CD4-positive, alpha-beta memory T cell (primary cell): ENCODE results near the gene AOPEP. TPM values are rescaled to one million over a fixed set of nuclear protein-coding genes. Genes with fewer than 3 reads are reported as not detected.

Experiments used
- CTCF ChIA-PET: fragments of 350-600 bp; sonication (Branson Sonifier 250); formaldehyde crosslinking; loops from one replicate; lab custom pipeline; 2021; ENCODE audit warnings: inconsistent platforms; ENCODE audit not compliant: partially characterized antibody; lab: Charles Lee
- POLR2A ChIA-PET: fragments of 350-600 bp; sonication (Branson Sonifier 250); formaldehyde crosslinking; loops from one replicate; lab custom pipeline; 2021; ENCODE audit not compliant: partially characterized antibody; lab: Charles Lee
- DNase-seq, 5 donors: peaks; one replicate each; pipeline versions ENCODE4 v3.0.0 to v3.0.0-alpha.2; 2020 to 2022; ENCODE audit warnings: mixed read lengths in 1 of 5
- H3K27ac ChIP-seq: one replicate; pipeline ENCODE4 v1.7.0; 2013; ENCODE audit warnings: low read depth, low read length
- H3K27me3 ChIP-seq: 2 replicates; pipeline ENCODE4 v1.7.0; 2013; ENCODE audit warnings: mild to moderate bottlenecking, low read length, moderate library complexity; ENCODE audit not compliant: insufficient read depth
- H3K36me3 ChIP-seq: 2 replicates; pipeline ENCODE4 v1.7.0; 2013; ENCODE audit warnings: mild to moderate bottlenecking, low read length, moderate library complexity; ENCODE audit not compliant: insufficient read depth
- H3K4me1 ChIP-seq: 2 replicates; pipeline ENCODE4 v1.7.0; 2013; ENCODE audit warnings: mild to moderate bottlenecking, low read length, moderate library complexity; ENCODE audit not compliant: insufficient read depth
- H3K4me3 ChIP-seq, 2 donors: one replicate each; pipeline ENCODE4 v1.7.0; 2013; ENCODE audit warnings: low read length in 2 of 2, mild to moderate bottlenecking in 1 of 2
- H3K9me3 ChIP-seq, 2 donors: one replicate each; pipeline ENCODE4 v1.7.0; 2013; ENCODE audit warnings: low read length in 2 of 2, control low read depth in 1 of 2; ENCODE audit not compliant: control insufficient read depth in 1 of 2
- H3K27ac Mint-ChIP-seq, 7 donors: one replicate each; pipeline ENCODE4 v1.8.0; 2020 to 2021; ENCODE audit warnings: mixed read lengths in 7 of 7, mild to moderate bottlenecking in 6 of 7, inconsistent platforms in 3 of 7, moderate library complexity in 3 of 7
- H3K27me3 Mint-ChIP-seq, 2 donors: one replicate each; pipeline ENCODE4 v1.8.0; 2020 to 2021; ENCODE audit warnings: mixed read lengths in 2 of 2
- H3K36me3 Mint-ChIP-seq, 2 donors: one replicate each; pipeline ENCODE4 v1.8.0; 2020 to 2021; ENCODE audit warnings: mixed read lengths in 2 of 2, inconsistent platforms in 1 of 2, mild to moderate bottlenecking in 1 of 2
- H3K4me1 Mint-ChIP-seq, 4 donors: one replicate each; pipeline ENCODE4 v1.8.0; 2020 to 2021; ENCODE audit warnings: mixed read lengths in 4 of 4, mild to moderate bottlenecking in 1 of 4
- H3K4me3 Mint-ChIP-seq, 8 donors: one replicate each; pipeline ENCODE4 v1.8.0; 2020 to 2021; ENCODE audit warnings: mixed read lengths in 8 of 8, mild to moderate bottlenecking in 7 of 8, moderate library complexity in 6 of 8, inconsistent platforms in 3 of 8
- H3K9me3 Mint-ChIP-seq, 8 donors: one replicate each; pipeline ENCODE4 v1.8.0; 2020 to 2021; ENCODE audit warnings: mixed read lengths in 8 of 8, mild to moderate bottlenecking in 5 of 8, inconsistent platforms in 3 of 8, moderate library complexity in 1 of 8
- intact Hi-C: fragments of 100-400 bp; cut with micrococcal nuclease; formaldehyde crosslinking; loops from one replicate; pipeline ENCODE4 v1.15.1; 2023
- polyA plus RNA-seq, 2 donors: library from polyadenylated mRNA; unstranded; fragments of 300-500 nt; fragmentation: Illumina TruSeq; gene quantifications; one replicate each; pipeline ENCODE4 v1.2.3, GENCODE V29; 2021
- total RNA-seq, 2 experiments: library from RNA; stranded (reverse); gene quantifications; one replicate each; pipeline ENCODE4 v1.2.3, GENCODE V29; 2021

AOPEP gene
- total and polyA plus RNA-seq, 4 experiments from 2014 or later: 3.1 to 11.7 (median 7.6) TPM

DNA sequence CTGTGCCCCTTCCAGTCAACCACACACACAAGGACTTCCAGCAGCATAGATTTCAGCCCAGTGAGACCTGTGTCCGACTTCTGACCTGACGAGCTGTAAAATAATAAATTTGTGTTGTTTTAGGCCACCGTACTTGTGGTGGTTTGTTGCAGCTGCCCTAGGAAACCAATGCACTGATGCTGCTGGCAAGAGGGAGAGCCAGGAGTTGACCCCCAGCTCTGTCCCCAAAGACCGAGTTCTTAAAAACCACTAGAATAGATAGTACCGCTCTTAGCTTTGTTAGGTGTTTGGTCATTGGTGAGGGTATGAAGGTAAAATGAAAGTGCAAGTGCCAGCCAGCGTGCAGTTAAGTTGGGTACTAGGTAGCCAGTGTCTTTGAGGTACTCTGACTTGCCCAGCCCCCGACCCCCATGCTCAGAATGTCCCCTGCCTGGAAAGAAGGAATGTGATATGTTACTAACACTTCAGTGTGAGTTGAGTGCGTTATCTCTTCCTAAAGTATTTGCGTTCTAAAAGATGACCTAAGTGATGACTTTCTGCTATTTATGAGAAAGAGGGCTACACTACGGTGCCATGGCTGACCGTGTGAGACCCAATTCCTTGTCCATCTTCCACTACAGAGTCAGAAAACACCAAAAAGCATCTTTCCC lies 185.6 kb downstream of the AOPEP start:
- ChIA-PET CTCF (interaction anchor here (1.5 kb wide), 1 partner anchor 89 kb away, joined by 3 read pairs; no protein-coding TSS in a partner anchor), POLR2A (no interaction called here)
- H3K36me3 Mint-ChIP-seq: peaks cover 0 to 3% of the 10 kb centered on the region in 2 donors
- H3K27me3 Mint-ChIP-seq: no peaks in the 10 kb centered on the region
- no peaks in the 10 kb centered on the region for H3K9me3 ChIP-seq
- H3K27me3 ChIP-seq: no peaks in the 10 kb centered on the region
- no peak for DNase-seq
- no peak overlapping the region for H3K4me3 ChIP-seq
- H3K36me3 ChIP-seq: no peaks in the 10 kb centered on the region
- no peak overlapping the region for H3K4me3 Mint-ChIP-seq
- H3K27ac ChIP-seq: no peak overlapping the region
- intact Hi-C loops: no loop called here
- no peaks in the 10 kb centered on the region for H3K4me1 ChIP-seq
- no peaks in the 10 kb centered on the region for H3K4me1 Mint-ChIP-seq
- no peaks in the 10 kb centered on the region for H3K9me3 Mint-ChIP-seq
- no peak overlapping the region for H3K27ac Mint-ChIP-seq

DNA sequence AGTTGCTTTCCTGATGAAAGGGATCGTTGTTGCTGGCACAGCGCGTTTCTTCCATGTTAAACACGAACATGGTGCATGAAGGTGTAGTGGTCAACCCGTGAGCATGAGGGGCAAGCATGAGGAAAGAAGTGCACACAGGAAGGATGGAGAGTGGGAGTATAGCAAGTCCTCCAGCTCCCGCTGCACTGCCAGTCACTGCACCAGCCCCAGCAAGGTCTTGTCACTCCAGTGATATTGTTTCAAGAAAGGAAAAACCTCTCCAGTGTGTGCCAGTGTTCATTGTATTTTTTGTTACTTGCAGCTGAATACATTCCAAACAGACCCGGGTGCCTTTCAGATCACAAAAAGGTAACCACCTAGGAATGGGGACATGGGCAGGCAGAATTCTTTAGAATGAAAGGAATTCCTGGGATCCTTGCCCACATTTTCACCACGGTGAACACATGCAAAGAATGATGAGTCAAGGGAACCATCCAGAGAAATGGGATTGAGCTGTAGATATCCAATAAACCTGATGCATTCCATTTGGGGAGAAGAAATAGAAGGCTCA lies 186.3 kb downstream of the AOPEP start:
- no peaks in the 10 kb centered on the region for H3K27me3 ChIP-seq
- no peaks in the 10 kb centered on the region for H3K4me1 ChIP-seq
- ChIA-PET POLR2A (no interaction called here), CTCF (interaction anchor here (1.5 kb wide), 1 partner anchor 90 kb away, joined by 3 read pairs; no protein-coding TSS in a partner anchor)
- no peaks in the 10 kb centered on the region for H3K9me3 ChIP-seq
- H3K27me3 Mint-ChIP-seq: no peaks in the 10 kb centered on the region
- H3K36me3 Mint-ChIP-seq: peaks cover 0 to 3% of the 10 kb centered on the region in 2 donors
- H3K4me1 Mint-ChIP-seq: peaks cover 0 to 1% (median 0%) of the 10 kb centered on the region in 4 donors
- intact Hi-C loops: no loop called here
- DNase-seq: no peak
- H3K27ac Mint-ChIP-seq: peak overlapping the region in 1 of 7 donors; percentile 37
- no peak overlapping the region for H3K27ac ChIP-seq
- no peak overlapping the region for H3K4me3 Mint-ChIP-seq
- H3K36me3 ChIP-seq: no peaks in the 10 kb centered on the region
- no peak overlapping the region for H3K4me3 ChIP-seq
- H3K9me3 Mint-ChIP-seq: no peaks in the 10 kb centered on the region

DNA sequence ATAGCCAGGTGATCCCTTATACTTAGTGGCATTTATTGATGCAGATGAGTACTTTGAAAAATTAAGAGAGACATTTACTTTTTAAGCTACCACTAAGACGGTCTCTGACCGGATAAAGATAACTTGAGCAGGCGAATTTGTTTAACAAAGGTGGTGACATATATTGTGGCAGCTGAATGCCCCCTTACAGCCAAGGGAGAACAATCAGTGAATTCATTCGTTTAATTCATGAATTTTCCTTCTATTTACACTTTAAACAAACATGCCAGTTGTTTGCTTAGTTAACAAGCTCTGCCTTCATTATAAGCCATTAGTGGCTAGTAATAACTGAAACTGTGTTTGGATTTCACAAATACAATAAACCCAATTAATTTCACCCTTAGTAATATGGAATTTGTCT lies 187.1 kb downstream of the AOPEP start:
- ChIA-PET CTCF (interaction anchor here (1.5 kb wide), 1 partner anchor 91 kb away, joined by 3 read pairs; no protein-coding TSS in a partner anchor), POLR2A (no interaction called here)
- peaks cover 0 to 3% of the 10 kb centered on the region in 2 donors for H3K36me3 Mint-ChIP-seq
- no peaks in the 10 kb centered on the region for H3K9me3 Mint-ChIP-seq
- intact Hi-C loops: no loop called here
- H3K9me3 ChIP-seq: no peaks in the 10 kb centered on the region
- no peaks in the 10 kb centered on the region for H3K27me3 Mint-ChIP-seq
- H3K27ac ChIP-seq: no peak overlapping the region
- no peaks in the 10 kb centered on the region for H3K27me3 ChIP-seq
- no peaks in the 10 kb centered on the region for H3K4me1 ChIP-seq
- no peak overlapping the region for H3K4me3 ChIP-seq
- no peak for DNase-seq
- H3K27ac Mint-ChIP-seq: no peak overlapping the region
- H3K36me3 ChIP-seq: no peaks in the 10 kb centered on the region
- no peak overlapping the region for H3K4me3 Mint-ChIP-seq
- peaks cover 0 to 1% (median 0%) of the 10 kb centered on the region in 4 donors for H3K4me1 Mint-ChIP-seq

DNA sequence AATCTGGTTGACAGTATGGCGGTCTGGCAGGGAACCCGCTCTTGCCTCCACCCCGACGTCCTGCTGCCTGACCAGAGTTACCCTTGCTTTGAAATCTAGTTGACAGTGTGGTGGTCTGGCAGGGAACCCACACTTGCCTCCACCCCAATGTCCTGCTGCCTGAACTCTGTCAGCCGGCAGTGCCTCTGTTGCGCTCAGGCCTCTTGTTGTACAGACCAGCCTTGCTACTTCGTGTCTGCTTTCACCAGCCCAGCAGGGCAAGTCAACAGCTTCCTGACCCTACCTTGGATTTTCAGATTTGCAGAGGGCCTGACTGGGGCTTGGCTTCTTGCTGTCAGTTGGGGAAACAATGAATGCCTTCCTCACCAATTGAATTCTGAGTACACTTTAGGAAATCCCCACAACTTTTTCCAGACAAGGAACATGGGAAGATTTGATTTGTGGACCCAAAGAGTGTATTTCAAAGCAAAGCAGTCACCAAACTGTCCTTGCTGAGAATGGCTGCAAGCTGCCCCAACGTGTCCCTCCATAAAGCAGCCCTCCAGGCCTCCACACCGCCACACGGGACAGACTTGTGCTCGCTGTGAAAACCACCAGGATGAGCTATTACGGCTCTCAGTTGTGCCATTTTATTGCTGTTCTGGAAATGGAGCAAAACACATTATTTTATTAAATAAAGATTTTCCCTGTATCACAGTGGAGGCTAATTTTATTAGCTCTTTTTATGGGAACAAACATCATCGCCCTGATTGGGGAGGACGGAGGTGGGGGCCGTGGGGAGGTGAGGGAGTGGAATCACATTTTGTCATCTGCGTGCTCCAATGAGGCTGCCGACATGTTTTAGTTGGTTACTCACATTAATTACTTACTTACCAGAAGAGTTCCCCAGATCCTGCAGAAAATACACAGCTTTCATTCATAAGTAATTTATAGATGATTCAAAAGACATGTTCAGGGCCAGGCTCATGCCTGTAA lies 189.3 kb downstream of the AOPEP start:
- Histone ChIP-seq H3K27ac (no peak overlapping the region), H3K36me3 (no peaks in the 10 kb centered on the region), H3K4me1 (no peaks in the 10 kb centered on the region), H3K9me3 (no peaks in the 10 kb centered on the region), H3K4me3 (no peak overlapping the region), H3K27me3 (no peaks in the 10 kb centered on the region)
- peaks cover 0 to 1% (median under 1%) of the 10 kb centered on the region in 4 donors for H3K4me1 Mint-ChIP-seq
- peaks cover 0 to 3% of the 10 kb centered on the region in 2 donors for H3K36me3 Mint-ChIP-seq
- no peak overlapping the region for H3K4me3 Mint-ChIP-seq
- no peak for DNase-seq
- POLR2A ChIA-PET: no interaction called here
- peak overlapping the region in 1 of 7 donors; percentile 73 for H3K27ac Mint-ChIP-seq
- H3K27me3 Mint-ChIP-seq: no peaks in the 10 kb centered on the region
- intact Hi-C loops: no loop called here
- H3K9me3 Mint-ChIP-seq: no peaks in the 10 kb centered on the region
- CTCF ChIA-PET: no interaction called here

DNA sequence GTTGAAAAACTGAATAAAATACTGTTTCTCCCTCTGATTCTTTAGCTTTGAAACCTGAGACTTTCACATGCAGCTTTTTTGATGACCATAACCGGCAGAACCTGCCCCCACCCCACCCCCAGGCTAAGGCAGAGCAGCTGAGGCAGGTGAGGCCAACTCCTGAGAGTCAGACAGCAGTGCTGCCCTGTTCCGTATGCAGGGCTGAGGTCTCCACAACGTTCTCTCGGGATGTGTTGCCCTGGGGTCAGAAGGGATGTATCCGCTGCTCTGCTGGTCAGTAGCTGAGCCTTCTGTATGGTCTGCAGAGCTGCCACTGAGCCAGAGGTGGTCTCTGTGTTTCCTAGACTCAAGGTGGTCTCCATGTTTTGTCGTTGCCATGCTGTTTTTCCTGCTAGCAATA lies 190.5 kb downstream of the AOPEP start:
- H3K4me1 ChIP-seq: no peaks in the 10 kb centered on the region
- no peak overlapping the region for H3K4me3 ChIP-seq
- Mint-ChIP-seq H3K9me3 (no peaks in the 10 kb centered on the region), H3K36me3 (peaks cover 0 to 3% of the 10 kb centered on the region in 2 donors), H3K27ac (no peak overlapping the region), H3K27me3 (no peaks in the 10 kb centered on the region), H3K4me3 (no peak overlapping the region), H3K4me1 (peaks cover 0 to 1% (median under 1%) of the 10 kb centered on the region in 4 donors)
- no peaks in the 10 kb centered on the region for H3K36me3 ChIP-seq
- CTCF ChIA-PET: interaction anchor here (0.8 to 2.4 kb wide), 6 partner anchors 38 to 251 kb away, joined by 3 to 19 read pairs (median 4); no protein-coding TSS in a partner anchor
- POLR2A ChIA-PET: no interaction called here
- DNase-seq: no peak
- intact Hi-C loops: no loop called here
- no peak overlapping the region for H3K27ac ChIP-seq
- no peaks in the 10 kb centered on the region for H3K9me3 ChIP-seq
- no peaks in the 10 kb centered on the region for H3K27me3 ChIP-seq

DNA sequence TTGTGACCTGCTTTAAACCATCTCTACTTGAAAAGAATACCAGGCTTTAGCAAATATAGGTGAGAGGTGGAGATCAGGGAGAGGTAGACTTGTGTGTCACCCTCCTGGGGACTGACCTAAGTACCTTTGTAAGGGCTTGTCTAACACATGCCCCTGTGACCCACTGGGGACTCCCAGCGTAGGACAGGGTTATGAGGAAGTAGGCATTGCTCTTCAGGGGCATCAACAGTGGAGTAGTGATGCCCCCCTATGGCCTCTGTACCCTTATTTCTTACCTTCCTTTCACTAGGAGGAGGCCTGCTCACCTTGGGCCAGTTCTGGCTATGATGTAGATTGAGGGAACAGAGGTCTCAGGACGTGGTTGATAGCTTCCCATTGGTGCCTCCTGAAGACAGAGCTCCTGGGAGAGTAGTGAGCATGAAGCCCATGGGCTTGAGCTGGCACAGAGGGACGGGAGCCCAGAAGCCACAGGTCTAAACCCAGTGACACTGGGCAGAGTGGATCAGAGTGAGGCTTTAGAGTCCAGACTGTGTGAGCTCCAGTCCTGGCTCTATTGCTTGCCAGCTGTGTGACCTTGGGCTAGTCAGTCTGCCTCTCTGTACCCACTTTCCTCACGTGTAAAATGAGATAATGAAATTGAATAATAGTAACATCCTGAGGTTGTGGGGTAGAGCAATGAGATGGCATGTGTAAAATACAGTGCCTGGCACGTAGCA lies 191.7 kb downstream of the AOPEP start:
- Mint-ChIP-seq H3K9me3 (no peaks in the 10 kb centered on the region), H3K36me3 (peaks cover 0 to 3% of the 10 kb centered on the region in 2 donors), H3K27ac (peak overlapping the region in 3 of 7 donors; percentile 21 to 50 (median 32)), H3K4me1 (peaks cover 0 to 1% (median under 1%) of the 10 kb centered on the region in 4 donors), H3K27me3 (no peaks in the 10 kb centered on the region), H3K4me3 (no peak overlapping the region)
- no peak overlapping the region for H3K4me3 ChIP-seq
- H3K27ac ChIP-seq: no peak overlapping the region
- ChIA-PET POLR2A (no interaction called here), CTCF (interaction anchor here (0.7 to 2.4 kb wide), 8 partner anchors 20 to 249 kb away, joined by 3 to 19 read pairs (median 4); no protein-coding TSS in a partner anchor)
- no peaks in the 10 kb centered on the region for H3K4me1 ChIP-seq
- H3K36me3 ChIP-seq: no peaks in the 10 kb centered on the region
- no peaks in the 10 kb centered on the region for H3K27me3 ChIP-seq
- peak in 2 of 5 donors; percentile 4 to 13 for DNase-seq
- H3K9me3 ChIP-seq: no peaks in the 10 kb centered on the region
- intact Hi-C loops: loop anchor here (1.0 kb wide), 2 partner anchors 135 to 237 kb away; no protein-coding TSS in a partner anchor
